Tibial nerve (tissue), 4 donors: ENCODE results near the gene FKTN. TPM values are rescaled to one million over a fixed set of nuclear protein-coding genes. Genes with fewer than 3 reads are reported as not detected.
"Not testable (repeated sequence)": the region's sequence is repeated elsewhere in the genome, so short reads cannot be mapped to it uniquely, and the experiment has no call there.

ENCODE experiments used
- DNase-seq, 2 donors: peaks; one replicate each; pipeline ENCODE4 v3.0.0-alpha.2; 2019; ENCODE audit warnings: low spot score in 2 of 2
- H3K27ac ChIP-seq, 4 donors: fragments of 200-600 bp; sonication (generic) in 3 of 4; one replicate each; pipeline ENCODE4 v1.5.1; 2017 to 2019; ENCODE audit warnings: mild to moderate bottlenecking in 1 of 4
- H3K27me3 ChIP-seq, 2 donors: fragments of 200-600 bp; sonication (generic) in 1 of 2; one replicate each; pipeline versions ENCODE4 v1.5.1 to v1.6.0; 2017 to 2019
- H3K36me3 ChIP-seq, 3 donors: fragments of 200-600 bp; sonication (generic); one replicate each; pipeline ENCODE4 v1.5.1; 2018 to 2019
- H3K4me1 ChIP-seq, 4 donors: fragments of 200-600 bp; sonication (generic) in 3 of 4; one replicate each; pipeline ENCODE4 v1.5.1; 2017 to 2019
- H3K4me3 ChIP-seq, 4 donors: fragments of 200-600 bp; sonication (generic) in 3 of 4; one replicate each; pipeline ENCODE4 v1.5.1; 2017 to 2019; ENCODE audit warnings: mild to moderate bottlenecking in 1 of 4, moderate library complexity in 1 of 4
- H3K9me3 ChIP-seq, 4 donors: fragments of 200-600 bp; sonication (generic) in 3 of 4; one replicate each; pipeline ENCODE4 v1.5.1; 2017 to 2019
- CTCF ChIP-seq, 5 experiments: fragments of 200-600 bp in 3 of 5; fragments of 450-650 bp in 2 of 5; sonication (generic) in 3 of 5; IDR thresholded peaks; one replicate each; pipeline ENCODE4 v1.5.1; 2016 to 2019; ENCODE audit warnings: antibody characterized with exemption in 5 of 5, mild to moderate bottlenecking in 3 of 5, moderate library complexity in 2 of 5
- EP300 ChIP-seq, 2 donors: sonication (generic); formaldehyde crosslinking; IDR thresholded peaks; one replicate each; pipeline ENCODE4 v1.6.1; 2017; ENCODE audit warnings: antibody characterized with exemption in 2 of 2, mild to moderate bottlenecking in 1 of 2
- POLR2A ChIP-seq, 2 donors: fragments of 450-650 bp; IDR thresholded peaks; one replicate each; pipeline ENCODE4 v1.6.1; 2017; ENCODE audit warnings: antibody characterized with exemption in 2 of 2, mild to moderate bottlenecking in 2 of 2, moderate library complexity in 2 of 2
- WGBS, 2 donors: methylation state at CpG; one replicate each; pipeline ENCODE4 v1.1.5; 2018; 5-methylcytosine and 5-hydroxymethylcytosine counted together
- total RNA-seq, 4 donors: library from RNA; depleted of rRNA; stranded (reverse); fragments of >200 nt; gene quantifications; one replicate each; pipeline ENCODE4 v1.1.0, GENCODE V29; 2016

The FKTN gene
- total RNA-seq, 4 donors from 2014 or later = 8.6 to 18.2 (median 14.0) TPM

GRCh38 chr9:105572455-105572854 lies 14.5 kb downstream of the FKTN start:
- H3K27me3 ChIP-seq = no peaks in the 10 kb centered on the region
- no peaks in the 10 kb centered on the region for H3K4me1 ChIP-seq
- no peak overlapping the region for H3K27ac ChIP-seq
- TF ChIP-seq POLR2A (IDR thresholded peaks at IDR 0.05) (no peak), CTCF (IDR thresholded peaks at IDR 0.05) (no peak), EP300 (IDR thresholded peaks at IDR 0.05) (no peak)
- H3K9me3 ChIP-seq = peaks cover 0 to 29% (median 1%) of the 10 kb centered on the region in 4 donors
- H3K36me3 ChIP-seq = peaks cover 0 to 62% (median 6%) of the 10 kb centered on the region in 3 donors
- no peak for DNase-seq
- no peak overlapping the region for H3K4me3 ChIP-seq

GRCh38 chr9:105579952-105580351 lies 22.0 kb downstream of the FKTN start:
- not testable (repeated sequence) for H3K9me3 ChIP-seq, H3K4me3 ChIP-seq, H3K27ac ChIP-seq, H3K27me3 ChIP-seq, H3K4me1 ChIP-seq, DNase-seq
- 98% methylated on average over 6 of the region's 6 CpGs for WGBS, 2 donors
- peaks cover 0 to 24% (median 6%) of the 10 kb centered on the region in 3 donors for H3K36me3 ChIP-seq

- WGBS, 2 donors = 70 to 81% methylated on average over 7 to 16 of the region's 16 CpGs
- not testable (repeated sequence) for H3K9me3 ChIP-seq, H3K4me1 ChIP-seq, H3K4me3 ChIP-seq, DNase-seq, H3K27me3 ChIP-seq, H3K27ac ChIP-seq
- H3K36me3 ChIP-seq = peaks cover 0 to 12% (median 0%) of the 10 kb centered on the region in 3 donors
These were observed 23.6 kb downstream of the FKTN start for GRCh38 chr9:105581550-105581949.

- TF ChIP-seq POLR2A (IDR thresholded peaks at IDR 0.05) (no peak), EP300 (IDR thresholded peaks at IDR 0.05) (no peak), CTCF (IDR thresholded peaks at IDR 0.05) (no peak)
- WGBS, 2 donors = 69 to 92% methylated on average over 3 of the region's 3 CpGs
- no peak overlapping the region for H3K27ac ChIP-seq
- no peak for DNase-seq
- no peaks in the 10 kb centered on the region for H3K4me1 ChIP-seq
- no peaks in the 10 kb centered on the region for H3K27me3 ChIP-seq
- peaks cover 0 to 65% (median 0%) of the 10 kb centered on the region in 3 donors for H3K36me3 ChIP-seq
- H3K9me3 ChIP-seq = peaks cover 0 to 18% (median 0%) of the 10 kb centered on the region in 4 donors
- H3K4me3 ChIP-seq = no peak overlapping the region
These were observed 35.2 kb downstream of the FKTN start for GRCh38 chr9:105593145-105593544.

GRCh38 chr9:105608721-105609598 lies 51.0 kb downstream of the FKTN start:
- 53 to 56% methylated on average over 6 of the region's 6 CpGs for WGBS, 2 donors
- H3K27me3 ChIP-seq = no peaks in the 10 kb centered on the region
- no peak for DNase-seq
- H3K9me3 ChIP-seq = no peaks in the 10 kb centered on the region
- H3K4me1 ChIP-seq = no peaks in the 10 kb centered on the region
- no peak overlapping the region for H3K27ac ChIP-seq
- no peak overlapping the region for H3K4me3 ChIP-seq
- peak; percentile 30 to 59 (median 44) for TF ChIP-seq CTCF (IDR thresholded peaks at IDR 0.05)
- no peak for TF ChIP-seq EP300 (IDR thresholded peaks at IDR 0.05)
- peaks cover 0 to 12% (median 0%) of the 10 kb centered on the region in 3 donors for H3K36me3 ChIP-seq

- Histone ChIP-seq H3K36me3 (peaks cover 0 to 37% (median 0%) of the 10 kb centered on the region in 3 donors), H3K27ac (no peak overlapping the region), H3K27me3 (no peaks in the 10 kb centered on the region), H3K4me1 (no peaks in the 10 kb centered on the region), H3K9me3 (no peaks in the 10 kb centered on the region), H3K4me3 (no peak overlapping the region)
- no peak for DNase-seq
- TF ChIP-seq EP300 (IDR thresholded peaks at IDR 0.05) = no peak
- WGBS, 2 donors = 82 to 85% methylated on average over 2 of the region's 2 CpGs
These were observed 63.1 kb downstream of the FKTN start for GRCh38 chr9:105621001-105621400.
